WTC11 (cell line): ENCODE results near the gene ZYG11B.

Experiments
- ATF3 ChIP-seq: sonication (generic); formaldehyde crosslinking; conservative IDR thresholded peaks from 2 replicates; pipeline ENCODE4 v1.8.1; 2022; ENCODE audit warnings: mild to moderate bottlenecking, missing genetic modification reagents
- CTCF ChIP-seq: fragments of 200-600 bp; IDR thresholded peaks from 2 replicates; pipeline ENCODE4 v1.8.0; 2022; ENCODE audit warnings: antibody characterized with exemption
- E2F1 ChIP-seq: sonication (generic); formaldehyde crosslinking; IDR thresholded peaks from 2 replicates; pipeline ENCODE4 v1.8.0; 2022; ENCODE audit warnings: mild to moderate bottlenecking, missing genetic modification reagents
- ELF4 ChIP-seq: sonication (generic); formaldehyde crosslinking; IDR thresholded peaks from 2 replicates; pipeline ENCODE4 v1.8.1; 2022; ENCODE audit warnings: low read depth, mild to moderate bottlenecking, moderate library complexity, missing genetic modification reagents
- KAT7 ChIP-seq: sonication (generic); formaldehyde crosslinking; IDR thresholded peaks from 2 replicates; pipeline ENCODE4 v1.8.1; 2023; ENCODE audit warnings: missing genetic modification reagents, mild to moderate bottlenecking, borderline replicate concordance
- RELA ChIP-seq: sonication (generic); formaldehyde crosslinking; IDR thresholded peaks from 2 replicates; pipeline ENCODE4 v1.8.1; 2022; ENCODE audit warnings: missing genetic modification reagents, mild to moderate bottlenecking, borderline replicate concordance
- ZNF121 ChIP-seq: sonication (generic); formaldehyde crosslinking; IDR thresholded peaks from 2 replicates; pipeline ENCODE4 v1.8.0; 2023; ENCODE audit warnings: missing genetic modification reagents
- TF ChIP-seq, protein P1 (sequence below): fragments of 250-450 bp; sonication (Bioruptor Pico); IDR thresholded peaks from 2 replicates; pipeline ENCODE4 v2.1.2; 2022; ENCODE audit warnings: mild to moderate bottlenecking, moderate library complexity
- TF ChIP-seq, protein P2 (sequence below): sonication (generic); formaldehyde crosslinking; conservative IDR thresholded peaks from 2 replicates; pipeline ENCODE4 v1.8.1; 2023; ENCODE audit warnings: mild to moderate bottlenecking, low read depth, missing genetic modification reagents, moderate library complexity

DNA sequence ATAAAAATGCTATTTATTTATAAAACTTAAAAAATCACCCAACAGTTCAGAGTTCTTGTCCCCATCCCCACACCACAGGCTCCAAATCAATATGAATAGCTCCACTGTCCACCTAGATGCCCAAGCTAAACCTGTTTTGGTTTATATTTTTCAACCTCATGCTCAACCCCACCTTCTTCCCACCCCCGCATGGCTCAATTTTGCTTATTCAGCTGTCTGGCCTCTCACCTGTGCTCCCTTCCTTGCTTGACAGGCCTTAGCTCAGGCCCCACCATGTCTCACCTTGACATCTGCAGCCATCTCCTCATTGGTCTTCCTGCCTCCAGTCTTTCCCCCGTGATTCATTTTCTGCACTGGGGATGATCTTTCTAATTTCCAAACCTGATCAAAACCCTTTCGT is 45.9 kb upstream of the ZYG11B start:
- TF ChIP-seq CTCF (no peak), ZNF121 (CRISPR knock-in tag) (no peak), RELA (CRISPR knock-in tag) (no peak), ELF4 (no peak), E2F1 (CRISPR knock-in tag) (no peak), ATF3 (CRISPR knock-in tag) (no peak), KAT7 (CRISPR knock-in tag) (no peak)
- TF ChIP-seq, protein P1, sequence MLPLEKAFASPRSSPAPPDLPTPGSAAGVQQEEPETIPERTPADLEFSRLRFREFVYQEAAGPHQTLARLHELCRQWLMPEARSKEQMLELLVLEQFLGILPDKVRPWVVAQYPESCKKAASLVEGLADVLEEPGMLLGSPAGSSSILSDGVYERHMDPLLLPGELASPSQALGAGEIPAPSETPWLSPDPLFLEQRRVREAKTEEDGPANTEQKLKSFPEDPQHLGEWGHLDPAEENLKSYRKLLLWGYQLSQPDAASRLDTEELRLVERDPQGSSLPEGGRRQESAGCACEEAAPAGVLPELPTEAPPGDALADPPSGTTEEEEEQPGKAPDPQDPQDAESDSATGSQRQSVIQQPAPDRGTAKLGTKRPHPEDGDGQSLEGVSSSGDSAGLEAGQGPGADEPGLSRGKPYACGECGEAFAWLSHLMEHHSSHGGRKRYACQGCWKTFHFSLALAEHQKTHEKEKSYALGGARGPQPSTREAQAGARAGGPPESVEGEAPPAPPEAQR (CRISPR knock-in tag) = no peak
- TF ChIP-seq, protein P2, sequence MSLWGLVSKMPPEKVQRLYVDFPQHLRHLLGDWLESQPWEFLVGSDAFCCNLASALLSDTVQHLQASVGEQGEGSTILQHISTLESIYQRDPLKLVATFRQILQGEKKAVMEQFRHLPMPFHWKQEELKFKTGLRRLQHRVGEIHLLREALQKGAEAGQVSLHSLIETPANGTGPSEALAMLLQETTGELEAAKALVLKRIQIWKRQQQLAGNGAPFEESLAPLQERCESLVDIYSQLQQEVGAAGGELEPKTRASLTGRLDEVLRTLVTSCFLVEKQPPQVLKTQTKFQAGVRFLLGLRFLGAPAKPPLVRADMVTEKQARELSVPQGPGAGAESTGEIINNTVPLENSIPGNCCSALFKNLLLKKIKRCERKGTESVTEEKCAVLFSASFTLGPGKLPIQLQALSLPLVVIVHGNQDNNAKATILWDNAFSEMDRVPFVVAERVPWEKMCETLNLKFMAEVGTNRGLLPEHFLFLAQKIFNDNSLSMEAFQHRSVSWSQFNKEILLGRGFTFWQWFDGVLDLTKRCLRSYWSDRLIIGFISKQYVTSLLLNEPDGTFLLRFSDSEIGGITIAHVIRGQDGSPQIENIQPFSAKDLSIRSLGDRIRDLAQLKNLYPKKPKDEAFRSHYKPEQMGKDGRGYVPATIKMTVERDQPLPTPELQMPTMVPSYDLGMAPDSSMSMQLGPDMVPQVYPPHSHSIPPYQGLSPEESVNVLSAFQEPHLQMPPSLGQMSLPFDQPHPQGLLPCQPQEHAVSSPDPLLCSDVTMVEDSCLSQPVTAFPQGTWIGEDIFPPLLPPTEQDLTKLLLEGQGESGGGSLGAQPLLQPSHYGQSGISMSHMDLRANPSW (CRISPR knock-in tag) = no peak
